Aorta (tissue), 5 donors: Measurements from ENCODE around the gene SIAH2. TPM values are rescaled to one million over a fixed set of nuclear protein-coding genes. Genes with fewer than 3 reads are reported as not detected.

Source experiments
- ATAC-seq: fragments of 200-7000 bp; cut with Tn5 transposase; one replicate; pipeline ENCODE4 v1.9.1; 2022; ENCODE audit warnings: moderate library complexity; ENCODE audit not compliant: low FRiP score
- DNase-seq, 2 donors: peaks; one replicate each; pipeline ENCODE4 v3.0.0-alpha.2; 2020
- H3K27ac ChIP-seq, 2 donors: one replicate each; pipeline ENCODE4 v1.5.1; 2013; ENCODE audit warnings: low read length in 2 of 2, mild to moderate bottlenecking in 2 of 2, moderate library complexity in 2 of 2, control low read depth in 1 of 2, inconsistent platforms in 1 of 2, low read depth in 1 of 2
- H3K27me3 ChIP-seq, 2 donors: one replicate each; pipeline ENCODE4 v1.6.1; 2013; ENCODE audit warnings: control low read depth in 1 of 2, low read length in 1 of 2, mild to moderate bottlenecking in 1 of 2, moderate library complexity in 1 of 2; ENCODE audit not compliant: insufficient read depth in 2 of 2, control insufficient read depth in 1 of 2
- H3K36me3 ChIP-seq, 2 donors: one replicate each; pipeline ENCODE4 v1.6.1; 2013; ENCODE audit warnings: control low read depth in 1 of 2, low read length in 1 of 2, mild to moderate bottlenecking in 1 of 2; ENCODE audit not compliant: insufficient read depth in 2 of 2, control insufficient read depth in 1 of 2
- H3K4me1 ChIP-seq, 2 donors: one replicate each; pipeline ENCODE4 v1.6.1; 2013; ENCODE audit warnings: low read length in 2 of 2, control low read depth in 1 of 2, mild to moderate bottlenecking in 1 of 2, moderate library complexity in 1 of 2; ENCODE audit not compliant: insufficient read depth in 2 of 2, control insufficient read depth in 1 of 2
- H3K4me3 ChIP-seq, 2 donors: one replicate each; pipeline ENCODE4 v1.5.1; 2013; ENCODE audit warnings: low read length in 2 of 2, control low read depth in 1 of 2, mild to moderate bottlenecking in 1 of 2
- H3K9me3 ChIP-seq: one replicate; pipeline ENCODE4 v1.6.1; 2013; ENCODE audit warnings: mild to moderate bottlenecking, low read length; ENCODE audit not compliant: control insufficient read depth
- WGBS, 2 donors: extraction: QIAGEN DNeasy Blood & Tissue Kit; methylation state at CpG; one replicate each; pipeline ENCODE4 v1.1.7; 2013; 5-methylcytosine and 5-hydroxymethylcytosine counted together
- intact Hi-C, 2 donors: fragments of 100-400 bp; cut with DNase I; formaldehyde crosslinking; loops; one replicate each; pipeline versions ENCODE4 v1.14.2 to v1.15.0; 2022
- polyA plus RNA-seq, 2 donors: library from polyadenylated mRNA; stranded (reverse); fragments of 200-250 nt; gene quantifications; one replicate each; pipeline ENCODE4 v1.2.3, GENCODE V29; 2013
- total RNA-seq, 2 donors: library from RNA; stranded (reverse); fragmentation: NEBNext Ultra II Directional; extraction: Animal tissue kit (Norgen Biotek cat#: 25700); gene quantifications; one replicate each; pipeline ENCODE4 v1.2.1, GENCODE V29; 2021
- donor health status: healthy with polysubstance abuse.
- donor health status: Bipolar disorder and iron deficiency.
- donor health status: DM: no; HTN: no; CAD: no.
- donor health status: DM: no; HTN: no; CAD: no.
- donor health status: DM: yes; HTN: yes; CAD: no.

SIAH2 gene
- total and polyA plus RNA-seq, 4 donors = 9.1 to 22.4 (median 15.7) TPM

DNA sequence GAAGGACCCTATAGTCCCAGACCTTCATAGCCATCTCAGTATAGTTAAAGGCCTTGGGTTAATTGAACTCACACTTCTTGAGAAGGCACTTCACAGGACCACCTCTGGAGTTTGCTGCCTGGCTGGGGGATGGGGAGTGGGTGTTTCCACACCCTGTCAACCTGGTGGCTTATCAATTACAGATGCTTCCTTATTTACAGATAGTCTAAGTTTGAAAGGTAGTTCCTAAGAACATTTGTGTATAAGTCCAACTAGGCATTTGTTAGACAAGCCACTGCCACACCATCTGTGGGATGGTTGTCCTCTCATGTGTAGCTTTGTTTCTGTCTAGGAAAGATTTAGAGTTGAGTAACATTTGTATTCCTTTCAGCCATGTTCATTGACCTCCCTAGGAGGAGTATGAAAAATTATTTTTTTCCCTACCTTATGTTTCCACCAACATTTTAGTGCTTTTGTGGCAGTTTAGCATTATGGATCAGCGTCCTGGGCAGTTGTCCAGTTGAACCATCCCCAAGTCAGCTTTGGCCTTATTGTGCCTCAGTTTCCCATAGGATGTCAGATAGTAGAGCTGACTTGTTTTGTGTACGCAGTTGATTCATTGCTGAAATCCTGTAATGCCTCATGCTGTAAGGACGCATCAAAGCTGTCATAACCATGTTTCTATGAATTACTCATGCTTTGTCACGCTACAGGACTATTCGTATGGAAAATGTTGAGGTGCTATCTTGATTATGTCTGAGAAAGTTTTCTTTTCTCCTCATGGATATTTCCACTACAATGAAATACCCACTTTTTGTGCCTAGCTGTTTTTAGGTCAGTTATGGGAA is 21.2 kb upstream of the SIAH2 start:
- no peak for ATAC-seq
- intact Hi-C loops = no loop called here
- 88 to 92% methylated on average over 5 of the region's 5 CpGs for WGBS, 2 donors
- no peak overlapping the region for H3K4me3 ChIP-seq
- H3K4me1 ChIP-seq = no peaks in the 10 kb centered on the region
- DNase-seq = no peak
- H3K27me3 ChIP-seq = no peaks in the 10 kb centered on the region
- no peaks in the 10 kb centered on the region for H3K36me3 ChIP-seq
- no peaks in the 10 kb centered on the region for H3K9me3 ChIP-seq
- H3K27ac ChIP-seq = no peak overlapping the region

DNA sequence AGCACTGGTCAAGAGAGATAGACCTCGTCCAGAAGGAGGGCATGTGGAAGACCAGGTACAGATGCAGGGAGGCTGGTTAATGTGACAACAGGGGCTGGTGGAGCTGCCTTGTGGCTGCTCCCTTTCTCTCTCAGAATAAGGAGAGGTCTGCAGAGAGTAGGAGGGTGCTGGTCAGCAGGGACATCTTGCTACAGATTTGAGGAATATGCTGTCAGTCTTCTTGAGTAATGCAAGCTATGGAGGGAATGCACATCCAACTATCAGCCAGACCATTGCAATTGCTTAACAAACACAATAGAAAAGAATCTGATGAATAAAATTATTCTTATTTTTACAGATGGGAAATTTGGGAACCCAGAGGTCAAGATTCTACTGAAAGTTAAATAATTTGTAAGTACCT is 20.3 kb upstream of the SIAH2 start:
- 85 to 87% methylated on average over 1 of the region's 1 CpG for WGBS, 2 donors
- no peak overlapping the region for H3K27ac ChIP-seq
- intact Hi-C loops = no loop called here
- no peak overlapping the region for H3K4me3 ChIP-seq
- H3K4me1 ChIP-seq = no peaks in the 10 kb centered on the region
- H3K9me3 ChIP-seq = no peaks in the 10 kb centered on the region
- ATAC-seq = no peak
- no peaks in the 10 kb centered on the region for H3K36me3 ChIP-seq
- H3K27me3 ChIP-seq = no peaks in the 10 kb centered on the region
- no peak for DNase-seq

DNA sequence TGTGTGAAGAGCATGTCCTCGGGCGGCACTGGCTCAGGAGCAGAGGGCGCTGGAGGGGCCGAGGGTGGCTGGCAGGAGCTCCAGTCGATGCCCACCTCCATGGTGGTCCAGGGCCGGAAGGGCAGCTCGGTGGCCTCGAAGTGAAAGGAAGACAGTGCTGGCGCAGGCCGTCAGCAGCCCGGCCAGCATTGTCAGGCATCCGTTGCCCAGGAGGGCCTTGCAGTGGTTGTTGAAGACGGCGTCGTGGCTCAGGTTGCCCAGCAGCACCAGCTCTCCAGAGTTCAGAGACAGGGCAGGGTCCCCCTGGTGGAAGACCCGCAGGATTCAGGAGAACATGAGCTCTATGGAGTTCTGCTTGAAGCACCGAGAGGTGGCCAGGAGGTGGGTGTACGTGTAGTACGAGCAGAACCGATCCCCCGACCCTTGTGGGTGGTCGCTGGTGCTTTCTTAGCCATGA is 16.5 kb upstream of the SIAH2 start:
- intact Hi-C loops = no loop called here
- WGBS, 2 donors = 87 to 88% methylated on average over 22 of the region's 22 CpGs
- Histone ChIP-seq H3K9me3 (no peaks in the 10 kb centered on the region), H3K27ac (no peak overlapping the region), H3K36me3 (no peaks in the 10 kb centered on the region), H3K4me3 (no peak overlapping the region), H3K4me1 (no peaks in the 10 kb centered on the region), H3K27me3 (no peaks in the 10 kb centered on the region)
- DNase-seq (no peak), ATAC-seq (no peak)

DNA sequence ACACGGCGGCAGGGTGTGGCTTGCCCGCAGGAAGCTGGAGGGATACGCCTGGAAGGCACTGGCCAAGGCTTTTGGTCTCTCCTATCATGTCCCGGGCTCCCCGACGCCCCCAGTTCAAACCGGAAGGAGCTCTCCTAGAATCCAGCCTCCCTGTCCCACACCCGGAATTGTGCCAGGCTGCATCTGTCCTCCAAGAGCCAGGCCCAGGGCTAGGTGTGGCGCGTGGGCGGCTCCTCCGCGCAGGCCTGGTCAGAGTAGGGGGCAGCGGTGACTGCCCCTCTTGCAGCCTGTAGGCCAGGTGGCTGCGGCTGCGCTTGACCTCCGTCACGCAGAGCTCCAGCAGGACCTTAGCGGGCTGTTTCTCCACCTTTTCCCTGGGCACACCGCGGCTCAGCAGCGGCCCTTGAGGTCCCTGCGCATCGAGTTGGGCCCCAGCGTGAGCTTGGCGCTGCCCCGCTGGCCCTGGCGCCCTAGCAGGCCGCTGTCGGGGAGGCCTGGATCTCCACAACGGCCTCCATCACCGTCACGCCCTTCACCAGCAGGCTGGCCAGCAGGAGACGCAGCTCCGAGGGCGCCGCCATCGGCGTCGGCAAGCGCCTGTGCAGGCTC is 15.9 kb upstream of the SIAH2 start:
- no peak overlapping the region for H3K27ac ChIP-seq
- H3K36me3 ChIP-seq = no peaks in the 10 kb centered on the region
- no peak overlapping the region for H3K4me3 ChIP-seq
- ATAC-seq = peak; percentile 6
- no peaks in the 10 kb centered on the region for H3K9me3 ChIP-seq
- 96 to 97% methylated on average over 42 of the region's 42 CpGs for WGBS, 2 donors
- DNase-seq = no peak
- no peaks in the 10 kb centered on the region for H3K27me3 ChIP-seq
- H3K4me1 ChIP-seq = no peaks in the 10 kb centered on the region
- intact Hi-C loops = no loop called here

GRCh38 chr3:150775001-150775599 is 12.1 kb upstream of the SIAH2 start:
- Histone ChIP-seq H3K27ac (no peak overlapping the region), H3K4me1 (no peaks in the 10 kb centered on the region), H3K9me3 (no peaks in the 10 kb centered on the region), H3K36me3 (no peaks in the 10 kb centered on the region), H3K27me3 (no peaks in the 10 kb centered on the region), H3K4me3 (no peak overlapping the region)
- ATAC-seq (no peak), DNase-seq (no peak)
- 97 to 99% methylated on average over 7 of the region's 7 CpGs for WGBS, 2 donors
- intact Hi-C loops = no loop called here

DNA sequence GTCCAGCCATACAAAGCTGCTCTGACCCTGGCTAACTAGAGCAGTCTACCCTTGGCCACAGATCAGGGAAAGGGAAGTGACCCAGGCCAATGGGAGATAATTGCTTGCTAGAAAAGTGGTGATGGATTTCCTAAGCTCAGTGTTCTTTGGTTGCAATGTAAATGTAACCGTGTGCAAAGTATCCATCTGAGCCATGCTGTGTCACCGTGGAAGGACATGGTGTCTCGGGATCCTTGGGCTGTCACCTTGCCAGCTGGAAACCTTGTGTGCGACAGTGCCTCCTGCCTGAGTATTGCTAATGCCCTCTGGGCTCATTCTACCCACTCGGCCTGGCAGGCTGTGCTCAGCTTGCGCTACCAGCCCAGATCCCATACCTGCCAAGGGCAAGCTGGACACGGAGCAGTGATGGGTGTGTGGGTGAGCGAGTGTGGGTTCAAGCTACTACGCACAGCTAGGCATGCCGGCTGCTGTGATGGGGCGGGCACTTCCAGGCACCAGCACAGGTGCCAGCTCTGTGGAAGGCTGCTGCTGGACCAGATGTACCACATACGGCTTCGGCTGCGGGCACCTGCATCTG is 10.7 kb upstream of the SIAH2 start:
- ATAC-seq (no peak), DNase-seq (no peak)
- 92 to 94% methylated on average over 14 of the region's 14 CpGs for WGBS, 2 donors
- Histone ChIP-seq H3K4me3 (no peak overlapping the region), H3K27me3 (no peaks in the 10 kb centered on the region), H3K36me3 (no peaks in the 10 kb centered on the region), H3K27ac (no peak overlapping the region), H3K4me1 (no peaks in the 10 kb centered on the region), H3K9me3 (no peaks in the 10 kb centered on the region)
- intact Hi-C loops = no loop called here

- Histone ChIP-seq H3K27ac (no peak overlapping the region), H3K4me3 (no peak overlapping the region), H3K27me3 (no peaks in the 10 kb centered on the region), H3K36me3 (no peaks in the 10 kb centered on the region), H3K9me3 (no peaks in the 10 kb centered on the region), H3K4me1 (no peaks in the 10 kb centered on the region)
- ATAC-seq = no peak
- intact Hi-C loops = no loop called here
- DNase-seq = no peak
- 85 to 88% methylated on average over 2 of the region's 2 CpGs for WGBS, 2 donors
Observed at GRCh38 chr3:150771600-150771999, 8.6 kb upstream of the SIAH2 start.

- no peak for DNase-seq
- no peaks in the 10 kb centered on the region for H3K9me3 ChIP-seq
- intact Hi-C loops = no loop called here
Observed at GRCh38 chr3:150770681-150771080, 7.7 kb upstream of the SIAH2 start.

More at GRCh38 chr3:150770681-150771080, 7.7 kb upstream of the SIAH2 start:
- WGBS, 2 donors = 86% methylated on average over 3 of the region's 3 CpGs
- no peaks in the 10 kb centered on the region for H3K36me3 ChIP-seq
- H3K4me1 ChIP-seq = no peaks in the 10 kb centered on the region
- H3K27me3 ChIP-seq = no peaks in the 10 kb centered on the region
- ATAC-seq = no peak
- H3K27ac ChIP-seq = no peak overlapping the region
- no peak overlapping the region for H3K4me3 ChIP-seq
